GM23248 (cell line): ENCODE measurements around the gene SLC5A1.

Experiments used
- EZH2 ChIP-seq: fragments of 200-600 bp; sonication (generic); IDR thresholded peaks from 2 replicates; pipeline ENCODE4 v1.6.1; 2018; ENCODE audit warnings: antibody characterized with exemption, mild to moderate bottlenecking; ENCODE audit not compliant: insufficient read depth, poor library complexity, severe bottlenecking
- EZH2phosphoT487 ChIP-seq: fragments of 200-600 bp; sonication (generic); IDR thresholded peaks from 2 replicates; pipeline ENCODE4 v1.6.1; 2018; ENCODE audit warnings: antibody characterized with exemption, moderate library complexity, mild to moderate bottlenecking, low read depth; ENCODE audit not compliant: insufficient read depth

GRCh38 chr22:32100711-32101110 lies 57.6 kb downstream of the SLC5A1 start:
- TF ChIP-seq EZH2phosphoT487: no peak
- TF ChIP-seq EZH2: no peak
